Endometrial microvascular endothelial cells (primary cell): Measurements from ENCODE around the gene PIGX. TPM values are rescaled to one million over a fixed set of nuclear protein-coding genes. Genes with fewer than 3 reads are reported as not detected.
"Not testable (repeated sequence)": the region's sequence is repeated elsewhere in the genome, so short reads cannot be mapped to it uniquely, and the experiment has no call there.

Experiments
- in situ Hi-C: cut with HindIII; loops from 2 replicates; pipeline ENCODE4 v1.10.0; 2017; ENCODE audit warnings: low sequenced_read_pairs, low pct_unique_long_range_greater_than_20kb; ENCODE audit errors: inconsistent ontology term
- total RNA-seq: library from RNA; depleted of rRNA; stranded (reverse); fragments of >200 nt; gene quantifications from one replicate; pipeline ENCODE4 v1.2.3, GENCODE V29; 2015; ENCODE audit errors: inconsistent ontology term

The PIGX gene
- total RNA-seq, 1 donor from 2014 or later = 20.8 TPM

DNA sequence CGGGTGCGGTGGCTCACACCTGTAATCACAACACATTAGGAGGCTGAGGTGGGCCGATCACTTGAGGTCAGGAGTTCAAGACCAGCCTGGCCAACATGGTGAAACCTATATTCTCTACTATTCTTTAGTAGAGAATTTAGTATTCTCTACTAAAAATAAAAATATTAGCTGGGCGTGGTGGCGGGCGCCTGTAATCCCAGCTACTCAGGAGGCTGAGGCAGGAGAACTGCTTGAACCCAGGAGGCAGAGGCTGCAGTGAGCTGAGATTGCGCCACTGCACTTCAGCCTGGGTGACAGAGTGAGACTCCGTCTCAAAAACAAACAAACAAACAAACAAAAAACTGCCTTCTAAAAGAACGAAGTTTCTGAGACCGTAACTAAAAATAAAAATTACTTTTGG lies 31.4 kb downstream of the PIGX start:
- in situ Hi-C loops = not testable (repeated sequence)

DNA sequence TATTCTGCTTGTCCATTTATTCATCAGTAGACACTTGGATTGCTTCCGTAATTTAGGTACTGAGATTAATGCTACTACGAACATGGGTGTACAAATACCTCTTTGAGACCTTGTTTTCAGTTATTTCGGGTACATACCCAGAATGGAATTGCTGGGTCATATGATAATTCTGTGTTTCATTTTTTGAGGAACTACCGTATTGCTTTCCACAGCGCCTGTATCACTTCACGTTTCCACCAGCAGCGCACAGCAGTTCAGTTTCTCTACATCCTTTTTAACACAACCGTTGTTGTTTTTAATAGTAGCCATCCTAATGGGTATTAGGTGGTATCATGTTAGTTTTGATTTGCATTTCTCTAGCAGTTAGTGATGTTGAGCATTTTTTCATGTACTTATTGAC lies 36.9 kb downstream of the PIGX start:
- in situ Hi-C loops = no loop called here

DNA sequence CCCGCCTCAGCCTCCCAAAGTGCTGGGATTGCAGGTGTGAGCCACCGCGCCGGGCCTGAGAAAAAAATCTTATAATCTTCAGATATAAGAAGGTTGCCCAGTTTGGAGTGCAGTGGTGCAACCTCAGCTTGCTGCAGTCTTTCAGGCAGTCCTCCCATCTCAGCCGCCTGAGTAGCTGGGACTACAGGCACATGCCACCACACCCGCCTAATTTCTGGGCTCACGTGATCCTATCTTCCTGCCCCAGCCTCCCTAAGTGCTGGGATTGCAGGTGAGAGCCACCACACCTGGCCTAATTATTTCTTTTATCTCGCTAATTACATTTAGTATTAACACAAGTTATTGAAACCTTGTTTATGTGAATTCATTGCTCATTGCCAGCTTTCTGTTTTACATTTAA lies 41.0 kb downstream of the PIGX start:
- in situ Hi-C loops = no loop called here

DNA sequence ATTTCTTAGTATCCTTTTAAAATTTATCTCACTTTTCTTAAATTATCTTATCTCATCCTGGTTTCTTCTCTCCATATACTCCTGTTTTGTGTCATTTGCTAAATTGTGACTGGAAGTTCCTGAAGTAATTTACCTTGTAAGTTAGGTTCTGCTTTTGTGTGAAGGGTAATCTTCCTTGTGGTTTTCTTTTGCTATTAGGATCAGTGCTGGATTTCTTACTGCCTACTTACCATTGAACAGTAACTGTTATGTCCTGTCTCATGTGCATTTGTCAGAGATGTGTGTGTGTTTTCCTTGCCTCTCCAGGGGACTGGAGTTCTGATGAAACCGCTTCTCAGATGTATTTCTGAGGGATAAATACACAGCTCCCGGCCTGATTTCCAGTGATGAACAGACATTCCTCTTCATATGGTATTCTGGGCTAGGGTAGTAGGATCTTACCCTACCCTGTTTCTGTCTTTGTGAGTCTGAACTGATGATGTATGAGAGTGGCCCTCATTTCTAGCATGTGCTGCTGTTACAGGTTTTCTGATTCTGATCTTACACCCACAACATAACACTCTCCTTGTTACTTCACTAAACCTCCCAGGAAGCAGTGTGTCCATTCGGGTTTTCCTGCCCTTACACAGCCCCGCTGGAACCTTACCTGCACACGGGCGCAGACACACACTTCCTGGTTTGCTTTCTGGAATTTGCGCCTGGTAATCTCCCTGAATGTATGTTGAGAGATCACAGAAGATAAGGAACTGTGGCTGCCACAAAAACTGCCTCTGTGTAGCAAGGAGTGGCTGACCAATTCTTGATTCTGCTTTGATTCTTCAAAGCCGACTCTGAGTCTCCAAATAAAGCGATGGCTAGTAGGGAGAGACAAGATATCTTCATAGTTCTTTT lies 42.2 kb downstream of the PIGX start:
- in situ Hi-C loops = no loop called here

DNA sequence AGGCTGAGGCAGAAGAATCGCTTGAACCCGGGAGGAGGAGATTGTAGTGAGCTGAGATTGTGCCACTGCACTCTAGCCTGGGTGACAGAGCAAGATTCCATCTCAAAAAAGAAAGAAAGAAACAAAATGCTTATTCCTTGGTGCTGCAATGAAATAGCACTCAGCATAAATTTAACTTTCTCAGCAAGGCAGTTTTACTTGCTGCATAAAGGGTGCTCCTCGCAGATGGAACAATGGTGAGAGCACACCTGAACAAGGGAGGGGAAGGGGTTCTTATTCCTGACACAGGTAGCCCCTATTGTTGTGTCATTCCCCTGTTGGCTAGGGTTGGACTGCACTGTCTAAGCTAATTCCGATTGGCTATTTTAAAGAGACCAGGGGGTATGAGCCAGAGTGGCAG lies 44.6 kb downstream of the PIGX start:
- in situ Hi-C loops = no loop called here

DNA sequence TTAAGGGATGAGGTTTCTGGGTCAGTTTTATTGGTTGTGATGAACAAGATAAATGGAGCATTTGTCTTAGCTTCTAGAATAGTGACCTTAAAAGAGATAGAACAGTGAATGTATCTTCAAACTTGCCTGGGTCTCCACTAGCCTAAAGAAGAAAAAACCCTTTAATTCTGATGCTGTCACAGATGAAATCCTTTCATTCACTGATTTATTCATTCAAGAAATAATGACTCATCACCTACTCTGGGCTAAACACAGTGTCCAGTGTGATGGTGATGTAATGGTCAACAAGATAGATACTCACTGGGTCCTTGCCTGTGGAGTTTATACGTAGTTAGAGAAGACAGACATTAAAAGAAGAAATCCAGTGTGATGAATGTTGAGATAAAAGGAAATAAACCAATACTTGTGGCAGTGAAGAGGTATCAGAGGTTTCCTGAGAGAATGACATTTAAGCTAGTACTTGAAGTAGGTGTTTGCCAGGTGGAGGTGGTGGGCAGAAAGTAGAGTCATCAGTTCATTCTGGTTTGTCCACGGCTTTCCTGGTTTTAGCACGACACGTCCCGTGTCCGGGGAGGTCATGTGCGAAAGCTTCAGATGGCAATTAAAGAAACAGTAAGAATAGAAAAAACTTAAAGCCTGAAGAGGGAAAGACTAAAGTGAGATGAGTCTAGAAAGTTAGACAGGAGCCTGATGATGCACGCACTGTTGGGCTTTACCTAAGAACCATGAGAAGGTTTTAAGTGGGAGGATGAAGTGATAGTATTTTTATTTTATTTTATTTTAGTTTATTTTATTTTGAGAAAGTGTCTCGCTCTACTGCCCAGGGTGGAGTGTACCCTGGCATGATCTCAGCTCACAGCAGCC lies 45.9 kb downstream of the PIGX start:
- in situ Hi-C loops = no loop called here

DNA sequence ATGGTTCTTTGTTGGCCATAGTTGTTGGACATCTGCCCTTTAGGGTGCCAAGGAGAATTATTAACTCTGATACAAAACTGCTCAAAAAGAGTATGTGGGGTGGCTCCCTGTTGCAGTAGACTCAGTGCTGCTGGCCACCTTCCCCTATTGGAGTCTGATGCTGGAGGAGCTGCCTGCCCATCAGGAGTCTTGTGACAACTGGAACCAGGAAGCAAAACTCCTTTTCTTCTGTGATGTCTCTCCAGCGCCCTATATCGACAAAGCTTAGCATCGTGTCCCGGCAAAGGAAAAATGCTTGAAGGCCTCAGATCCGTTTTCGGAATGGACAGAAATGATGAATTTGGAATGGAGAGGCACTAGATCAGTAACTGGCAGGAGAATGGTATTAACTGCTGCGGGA lies 51.0 kb downstream of the PIGX start:
- in situ Hi-C loops = no loop called here

DNA sequence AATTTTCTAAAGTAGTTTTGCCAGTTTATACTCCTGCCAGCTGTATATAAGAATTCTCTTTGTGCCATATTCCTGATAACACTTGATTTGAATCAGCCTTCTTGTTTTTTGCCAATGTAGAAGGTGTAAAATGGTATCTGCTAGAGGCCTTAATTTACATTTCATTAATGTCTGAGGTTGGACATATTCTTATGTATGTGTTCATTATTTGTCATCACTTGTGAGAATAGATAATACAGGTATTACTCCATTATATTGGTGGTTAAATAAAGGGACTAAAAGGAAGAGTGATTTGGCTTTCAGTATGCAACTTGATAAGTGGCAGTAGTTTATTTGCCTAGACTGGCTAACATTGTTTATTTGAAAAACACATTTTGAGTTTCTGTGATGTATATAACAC lies 53.3 kb downstream of the PIGX start:
- in situ Hi-C loops = no loop called here

DNA sequence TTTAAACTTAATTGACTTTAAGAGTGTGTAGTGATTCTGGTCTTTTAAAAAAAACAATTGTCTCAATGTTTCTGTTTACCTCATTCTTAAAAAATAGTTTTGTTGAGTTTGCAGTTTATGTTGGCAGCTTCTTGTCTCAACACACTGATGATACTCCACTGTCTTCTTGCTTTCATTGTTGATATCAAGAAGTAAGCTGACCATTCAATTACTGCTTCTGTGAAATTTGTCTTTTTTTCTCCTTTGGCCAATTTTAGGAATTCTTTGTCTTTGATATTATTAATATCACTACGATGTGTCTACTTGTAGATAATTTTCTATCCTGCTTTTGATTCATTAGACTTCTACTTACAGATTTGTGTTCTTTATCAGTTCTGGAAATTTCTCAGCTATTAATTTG lies 58.9 kb downstream of the PIGX start:
- in situ Hi-C loops = no loop called here

DNA sequence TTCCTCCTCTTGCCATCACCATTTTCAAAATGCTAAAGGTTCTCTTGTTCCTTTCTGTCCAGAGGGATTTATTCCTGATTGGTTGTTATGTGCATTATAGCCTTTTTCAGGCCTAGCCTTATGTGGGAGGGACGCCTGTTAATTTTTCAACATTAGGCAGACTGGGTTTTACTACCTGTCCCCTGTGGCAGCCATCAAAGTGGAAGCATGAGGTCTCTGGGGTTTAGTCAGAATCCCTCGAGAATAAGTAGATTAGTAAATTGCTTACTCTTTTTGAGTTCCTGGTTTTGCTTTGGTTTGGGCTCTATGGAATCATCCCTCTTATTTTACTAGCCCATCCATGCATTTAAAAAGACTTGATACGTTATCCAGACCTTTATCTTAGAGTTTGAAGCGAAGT lies 59.9 kb downstream of the PIGX start:
- in situ Hi-C loops = no loop called here

DNA sequence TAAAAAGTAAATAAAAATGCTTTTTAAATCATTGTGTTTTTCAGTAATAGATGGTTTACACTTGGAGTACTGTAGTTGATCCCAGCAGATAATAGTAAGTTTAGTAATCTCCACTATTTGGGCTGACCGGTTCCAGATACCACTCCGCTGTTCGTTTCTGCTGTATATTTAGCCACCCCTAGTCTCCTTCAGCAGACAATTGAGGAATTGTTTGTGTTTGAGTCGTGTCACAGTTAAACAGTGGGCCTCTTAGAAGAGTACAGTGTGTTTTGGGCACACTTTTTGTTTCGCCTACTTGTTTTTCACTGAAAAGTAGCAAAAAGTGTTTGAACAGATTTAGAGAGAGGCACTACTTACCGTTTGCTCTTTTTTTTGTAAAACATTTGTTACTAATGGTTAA lies 60.7 kb downstream of the PIGX start:
- in situ Hi-C loops = no loop called here

DNA sequence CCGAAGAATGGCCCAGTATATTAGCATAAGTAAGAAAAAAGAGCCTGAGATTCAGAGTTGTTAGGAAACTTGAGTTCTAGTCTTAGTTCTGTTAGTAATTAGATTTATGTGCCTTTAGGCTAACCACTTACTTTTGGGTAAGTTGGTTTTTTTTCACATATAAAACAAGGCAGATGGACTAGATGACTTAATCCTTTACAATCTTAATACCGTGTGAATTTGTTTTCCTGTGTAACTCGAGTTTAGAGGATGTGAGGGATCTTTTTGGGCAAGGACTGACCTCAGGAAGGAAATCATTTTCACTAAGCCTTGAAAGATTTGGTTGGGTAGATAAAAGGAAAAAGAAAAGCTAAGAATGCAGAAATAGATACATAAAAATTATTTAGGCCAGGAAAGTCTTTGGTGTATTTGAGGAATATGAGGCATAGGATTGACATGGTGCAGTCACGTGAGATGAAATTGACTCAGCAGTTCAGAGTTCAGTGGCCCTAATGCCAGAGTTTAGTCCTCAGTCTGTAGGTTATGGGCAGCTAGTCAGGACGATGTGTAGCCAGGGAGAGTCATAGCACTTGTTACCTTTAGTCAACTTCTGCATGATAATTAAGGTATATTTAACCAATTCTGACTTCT lies 62.1 kb downstream of the PIGX start:
- in situ Hi-C loops = no loop called here

DNA sequence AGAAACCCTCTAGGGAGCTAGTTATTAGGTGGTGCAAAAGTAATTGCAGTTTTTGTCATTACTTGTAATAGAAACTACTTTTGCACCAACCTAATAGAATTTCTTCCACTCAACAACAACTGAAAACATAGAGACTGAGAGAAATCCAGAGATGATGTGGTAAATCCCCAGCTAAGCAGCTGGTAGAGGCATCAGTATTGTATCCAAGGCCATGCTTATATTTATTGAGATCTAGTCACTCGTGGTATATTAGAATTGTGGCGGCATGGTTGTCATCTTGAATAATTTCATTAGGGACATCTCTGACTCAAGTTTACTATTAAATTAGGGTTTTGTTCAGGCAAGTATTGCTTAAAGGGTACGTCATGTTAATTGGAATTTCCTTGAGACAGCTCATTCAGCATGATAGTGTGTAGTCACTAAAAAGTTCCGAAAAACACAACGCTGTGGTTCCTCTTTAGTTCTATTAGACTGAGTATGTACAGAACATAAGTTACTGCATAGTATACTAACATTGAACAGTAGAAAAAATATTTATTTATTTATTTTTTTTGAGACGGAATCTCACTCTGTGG lies 62.8 kb downstream of the PIGX start:
- in situ Hi-C loops = no loop called here

DNA sequence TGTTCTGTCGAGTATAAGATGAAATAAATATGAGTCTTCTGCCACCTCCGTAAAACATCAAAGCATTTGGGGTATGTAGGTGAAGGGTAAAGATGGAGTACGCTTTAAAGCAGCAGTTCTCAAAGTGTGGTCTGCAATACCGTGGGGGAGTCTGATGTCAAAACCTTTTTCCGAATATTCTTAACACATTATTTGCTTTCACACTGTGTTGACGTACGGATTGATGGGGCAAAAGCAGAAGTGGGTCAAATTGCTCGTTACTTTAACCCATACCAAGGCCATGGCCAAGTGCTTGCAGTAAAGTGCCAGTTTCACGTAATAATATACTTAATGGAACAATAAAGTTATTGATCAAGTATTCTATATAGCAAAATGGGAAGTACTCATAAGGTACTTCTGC lies 63.8 kb downstream of the PIGX start:
- in situ Hi-C loops = no loop called here

DNA sequence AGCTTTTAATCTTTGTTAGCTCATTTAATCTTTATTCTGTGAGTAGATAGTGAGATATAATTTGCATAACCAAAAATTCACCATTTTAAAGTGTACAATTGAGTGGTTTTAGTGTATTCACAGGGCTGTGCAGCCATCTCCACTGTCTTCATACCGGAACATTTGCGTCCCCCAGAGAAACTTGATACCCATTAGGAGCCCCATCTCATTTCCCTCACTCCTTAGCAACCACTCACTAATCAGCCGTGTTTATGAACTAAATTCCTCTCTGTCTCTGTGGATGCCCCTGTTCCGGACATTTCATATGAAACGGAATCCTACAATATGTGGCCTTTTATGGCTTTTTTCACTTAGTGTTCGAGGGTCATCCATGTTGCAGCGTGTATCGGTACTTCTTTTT lies 65.7 kb downstream of the PIGX start:
- in situ Hi-C loops = no loop called here

DNA sequence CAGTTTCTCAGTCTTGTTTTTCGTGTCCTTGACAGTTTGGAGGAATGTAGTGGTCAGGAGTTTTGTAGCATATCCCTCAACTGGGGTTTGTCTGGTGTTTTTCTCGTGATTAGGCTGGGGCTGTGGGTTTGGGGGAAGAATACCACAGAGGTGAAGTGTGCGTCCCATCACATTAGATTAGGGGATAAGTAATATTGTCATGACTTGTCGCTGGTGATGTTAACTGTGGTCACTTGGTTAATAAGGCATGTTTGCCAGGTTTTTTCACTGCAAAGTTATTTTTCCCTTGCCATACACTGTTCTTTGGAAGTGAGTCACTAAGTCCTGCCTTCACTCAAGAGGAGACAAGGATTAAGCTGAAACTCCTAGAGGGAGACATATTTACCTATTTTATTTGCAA lies 66.6 kb downstream of the PIGX start:
- in situ Hi-C loops = no loop called here

DNA sequence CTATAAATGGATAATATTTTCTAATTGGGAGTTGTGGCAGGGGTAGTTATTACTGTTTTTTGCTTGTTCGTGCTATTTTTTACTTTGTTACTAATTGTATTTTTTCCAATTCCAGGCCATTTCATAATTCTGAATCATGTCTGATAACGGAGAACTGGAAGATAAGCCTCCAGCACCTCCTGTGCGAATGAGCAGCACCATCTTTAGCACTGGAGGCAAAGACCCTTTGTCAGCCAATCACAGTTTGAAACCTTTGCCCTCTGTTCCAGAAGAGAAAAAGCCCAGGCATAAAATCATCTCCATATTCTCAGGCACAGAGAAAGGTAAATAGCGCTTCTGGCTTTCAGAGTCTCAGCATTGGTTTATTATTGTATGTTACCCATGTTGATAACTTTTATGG lies 70.3 kb downstream of the PIGX start:
- in situ Hi-C loops = no loop called here
